22Rv1 (cell line): ENCODE measurements around the gene NEDD4L.

ENCODE experiments used
- ZFX ChIP-seq: fragments of 450-650 bp; IDR thresholded peaks from 2 replicates; pipeline ENCODE4 v1.6.1; 2017; ENCODE audit warnings: antibody characterized with exemption, borderline replicate concordance
- TF ChIP-seq, protein P1 (sequence below): fragments of 450-650 bp; IDR thresholded peaks from 2 replicates; pipeline ENCODE4 v1.5.1; 2017; ENCODE audit warnings: mild to moderate bottlenecking

DNA sequence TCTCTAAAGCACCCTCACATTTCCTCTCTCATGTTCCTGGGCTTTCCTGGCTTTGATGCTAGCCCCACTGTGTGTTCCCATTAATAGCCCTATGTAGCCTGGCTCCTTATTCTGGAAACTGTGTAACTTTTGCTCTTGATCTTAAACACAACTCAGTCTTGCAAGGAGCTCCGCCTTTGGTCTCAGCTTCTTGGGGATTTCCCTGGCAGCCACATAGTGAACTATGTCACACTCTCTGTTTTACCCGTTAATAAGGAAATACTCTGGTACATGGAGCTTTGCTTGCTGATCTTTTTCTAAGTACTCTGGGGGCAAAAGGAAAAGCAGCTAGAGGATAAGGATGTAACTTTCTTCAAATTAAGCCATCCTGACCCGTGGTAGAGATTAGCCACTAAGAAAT is 259.3 kb downstream of the NEDD4L start:
- TF ChIP-seq, protein P1, sequence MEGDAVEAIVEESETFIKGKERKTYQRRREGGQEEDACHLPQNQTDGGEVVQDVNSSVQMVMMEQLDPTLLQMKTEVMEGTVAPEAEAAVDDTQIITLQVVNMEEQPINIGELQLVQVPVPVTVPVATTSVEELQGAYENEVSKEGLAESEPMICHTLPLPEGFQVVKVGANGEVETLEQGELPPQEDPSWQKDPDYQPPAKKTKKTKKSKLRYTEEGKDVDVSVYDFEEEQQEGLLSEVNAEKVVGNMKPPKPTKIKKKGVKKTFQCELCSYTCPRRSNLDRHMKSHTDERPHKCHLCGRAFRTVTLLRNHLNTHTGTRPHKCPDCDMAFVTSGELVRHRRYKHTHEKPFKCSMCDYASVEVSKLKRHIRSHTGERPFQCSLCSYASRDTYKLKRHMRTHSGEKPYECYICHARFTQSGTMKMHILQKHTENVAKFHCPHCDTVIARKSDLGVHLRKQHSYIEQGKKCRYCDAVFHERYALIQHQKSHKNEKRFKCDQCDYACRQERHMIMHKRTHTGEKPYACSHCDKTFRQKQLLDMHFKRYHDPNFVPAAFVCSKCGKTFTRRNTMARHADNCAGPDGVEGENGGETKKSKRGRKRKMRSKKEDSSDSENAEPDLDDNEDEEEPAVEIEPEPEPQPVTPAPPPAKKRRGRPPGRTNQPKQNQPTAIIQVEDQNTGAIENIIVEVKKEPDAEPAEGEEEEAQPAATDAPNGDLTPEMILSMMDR, result no peak
- no peak for TF ChIP-seq ZFX
